Activated B cell treated with CpG ODN at 0.5 μM for 24 hours (primary cell): ENCODE data around the gene SMC1A. TPM values are rescaled to one million over a fixed set of nuclear protein-coding genes. Genes with fewer than 3 reads are reported as not detected.
"Not testable (repeated sequence)": the region's sequence is repeated elsewhere in the genome, so short reads cannot be mapped to it uniquely, and the experiment has no call there.

ENCODE experiments used
- ATAC-seq: fragments of 200-7000 bp; cut with Tn5 transposase; one replicate; pipeline ENCODE4 v1.10.0; 2021; ENCODE audit warnings: low read depth, mild to moderate bottlenecking, moderate library complexity
- CTCF ChIA-PET: fragments of 350-600 bp; sonication (Branson Sonifier 250); formaldehyde crosslinking; loops from one replicate; lab custom pipeline; 2021; ENCODE audit warnings: antibody characterized with exemption; lab: Charles Lee
- POLR2A ChIA-PET: fragments of 350-600 bp; sonication (Branson Sonifier 250); formaldehyde crosslinking; loops from one replicate; lab custom pipeline; 2021; ENCODE audit warnings: antibody characterized with exemption; lab: Charles Lee
- DNase-seq: peaks from one replicate; pipeline ENCODE4 v3.0.0; 2022
- H3K27ac Mint-ChIP-seq: one replicate; pipeline ENCODE4 v1.8.0; 2020; ENCODE audit warnings: mixed read lengths
- H3K27me3 Mint-ChIP-seq: one replicate; pipeline ENCODE4 v1.8.0; 2021; ENCODE audit warnings: mixed read lengths
- H3K36me3 Mint-ChIP-seq: one replicate; pipeline ENCODE4 v1.8.0; 2021; ENCODE audit warnings: low read depth, mixed read lengths
- H3K4me1 Mint-ChIP-seq: one replicate; pipeline ENCODE4 v1.8.0; 2021; ENCODE audit warnings: mixed read lengths
- H3K4me3 Mint-ChIP-seq: one replicate; pipeline ENCODE4 v1.8.0; 2020; ENCODE audit warnings: mild to moderate bottlenecking, mixed read lengths
- H3K9me3 Mint-ChIP-seq: one replicate; pipeline ENCODE4 v1.8.0; 2020; ENCODE audit warnings: mixed read lengths
- intact Hi-C: fragments of 100-400 bp; cut with micrococcal nuclease; formaldehyde crosslinking; loops from one replicate; pipeline ENCODE4 v1.15.1; 2024
- total RNA-seq: library from RNA; stranded (reverse); gene quantifications from 2 replicates; pipeline ENCODE4 v1.2.3, GENCODE V29; 2022
- TF ChIP-seq, protein P1 (sequence below): fragments of 200-600 bp; IDR thresholded peaks from one replicate; pipeline ENCODE4 v1.8.0; 2022; ENCODE audit warnings: antibody characterized with exemption, mild to moderate bottlenecking

The SMC1A gene
- total RNA-seq, 1 donor from 2014 or later: 75.8 TPM

DNA sequence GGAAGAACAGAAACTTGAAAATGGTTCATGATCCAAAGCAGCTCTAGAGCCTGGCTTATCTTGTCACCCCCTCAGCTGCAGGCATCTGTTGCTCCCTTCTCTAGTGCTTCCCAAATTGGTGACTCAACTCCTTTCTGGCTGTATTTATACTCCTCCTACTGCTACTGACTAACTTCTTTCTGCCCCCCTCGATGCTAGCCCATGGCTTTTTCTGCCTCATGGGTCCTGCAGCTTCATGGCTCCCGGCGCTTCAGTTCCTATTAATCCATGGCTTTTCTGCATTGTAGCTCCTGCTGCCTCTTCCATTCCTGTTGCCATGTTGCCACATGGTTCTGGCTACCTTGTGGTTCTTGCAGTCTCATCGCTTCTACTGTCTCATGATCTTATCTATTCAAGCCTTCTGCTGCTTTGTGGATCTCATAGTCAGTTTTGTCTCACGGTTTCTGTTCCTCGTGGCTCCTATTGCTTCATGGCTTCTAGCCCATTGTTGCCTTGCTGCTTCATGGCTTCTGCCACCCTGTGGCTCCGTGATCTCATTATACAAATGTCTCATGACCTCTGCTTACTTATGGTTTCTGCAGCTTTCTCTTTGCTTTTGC lies 48.1 kb downstream of the SMC1A start:
- CTCF ChIA-PET: no interaction called here
- TF ChIP-seq, protein P1, sequence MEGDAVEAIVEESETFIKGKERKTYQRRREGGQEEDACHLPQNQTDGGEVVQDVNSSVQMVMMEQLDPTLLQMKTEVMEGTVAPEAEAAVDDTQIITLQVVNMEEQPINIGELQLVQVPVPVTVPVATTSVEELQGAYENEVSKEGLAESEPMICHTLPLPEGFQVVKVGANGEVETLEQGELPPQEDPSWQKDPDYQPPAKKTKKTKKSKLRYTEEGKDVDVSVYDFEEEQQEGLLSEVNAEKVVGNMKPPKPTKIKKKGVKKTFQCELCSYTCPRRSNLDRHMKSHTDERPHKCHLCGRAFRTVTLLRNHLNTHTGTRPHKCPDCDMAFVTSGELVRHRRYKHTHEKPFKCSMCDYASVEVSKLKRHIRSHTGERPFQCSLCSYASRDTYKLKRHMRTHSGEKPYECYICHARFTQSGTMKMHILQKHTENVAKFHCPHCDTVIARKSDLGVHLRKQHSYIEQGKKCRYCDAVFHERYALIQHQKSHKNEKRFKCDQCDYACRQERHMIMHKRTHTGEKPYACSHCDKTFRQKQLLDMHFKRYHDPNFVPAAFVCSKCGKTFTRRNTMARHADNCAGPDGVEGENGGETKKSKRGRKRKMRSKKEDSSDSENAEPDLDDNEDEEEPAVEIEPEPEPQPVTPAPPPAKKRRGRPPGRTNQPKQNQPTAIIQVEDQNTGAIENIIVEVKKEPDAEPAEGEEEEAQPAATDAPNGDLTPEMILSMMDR: no peak
- H3K36me3 Mint-ChIP-seq: peaks cover 7% of the 10 kb centered on the region
- no peak overlapping the region for H3K4me3 Mint-ChIP-seq
- ATAC-seq: no peak
- no peak for DNase-seq
- no peaks in the 10 kb centered on the region for H3K27me3 Mint-ChIP-seq
- H3K4me1 Mint-ChIP-seq: no peaks in the 10 kb centered on the region
- H3K9me3 Mint-ChIP-seq: peaks cover 2% of the 10 kb centered on the region
- intact Hi-C loops: no loop called here
- H3K27ac Mint-ChIP-seq: no peak overlapping the region
- POLR2A ChIA-PET: no interaction called here

GRCh38 chrX:53373307-53373706 lies 49.1 kb downstream of the SMC1A start:
- ChIA-PET POLR2A (no interaction called here), CTCF (no interaction called here)
- H3K27me3 Mint-ChIP-seq: no peaks in the 10 kb centered on the region
- DNase-seq (no peak), ATAC-seq (no peak)
- H3K36me3 Mint-ChIP-seq: peaks cover 2% of the 10 kb centered on the region
- TF ChIP-seq, protein P1: no peak
- H3K9me3 Mint-ChIP-seq: peaks cover 2% of the 10 kb centered on the region
- H3K27ac Mint-ChIP-seq: no peak overlapping the region
- H3K4me1 Mint-ChIP-seq: no peaks in the 10 kb centered on the region
- H3K4me3 Mint-ChIP-seq: no peak overlapping the region
- intact Hi-C loops: no loop called here

DNA sequence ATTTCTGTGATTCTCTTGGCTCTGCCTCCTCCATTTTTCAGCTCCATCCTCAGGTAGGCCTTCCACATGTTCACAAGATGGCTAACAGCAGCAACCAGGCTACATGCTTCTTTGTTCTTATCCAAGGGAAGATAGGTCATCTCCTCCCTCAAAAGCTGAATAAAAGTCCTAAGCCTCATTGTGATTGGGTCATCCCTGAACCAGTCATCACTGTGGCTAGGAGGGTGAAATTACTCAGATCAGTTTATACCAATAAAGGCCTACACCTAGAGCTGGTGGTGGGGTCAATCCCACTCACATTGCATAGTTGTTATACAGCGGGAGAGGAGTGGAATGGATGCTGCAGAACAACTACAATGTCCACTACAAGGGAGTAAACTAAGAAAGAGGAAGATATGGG lies 56.0 kb downstream of the SMC1A start:
- H3K9me3 Mint-ChIP-seq, ATAC-seq, H3K4me1 Mint-ChIP-seq, DNase-seq, intact Hi-C loops, H3K27me3 Mint-ChIP-seq, H3K4me3 Mint-ChIP-seq, CTCF ChIA-PET, POLR2A ChIA-PET, H3K36me3 Mint-ChIP-seq, H3K27ac Mint-ChIP-seq: not testable (repeated sequence)

- DNase-seq (no peak), ATAC-seq (no peak)
- Mint-ChIP-seq H3K36me3 (no peaks in the 10 kb centered on the region), H3K4me3 (no peak overlapping the region), H3K4me1 (no peaks in the 10 kb centered on the region), H3K9me3 (no peaks in the 10 kb centered on the region), H3K27ac (no peak overlapping the region), H3K27me3 (no peaks in the 10 kb centered on the region)
- intact Hi-C loops: no loop called here
- POLR2A ChIA-PET: no interaction called here
- CTCF ChIA-PET: no interaction called here
- TF ChIP-seq, protein P1: no peak
These were observed 60.0 kb downstream of the SMC1A start for GRCh38 chrX:53362449-53362848.

- no peak for DNase-seq
- Mint-ChIP-seq H3K27ac (no peak overlapping the region), H3K9me3 (no peaks in the 10 kb centered on the region), H3K27me3 (no peaks in the 10 kb centered on the region), H3K4me1 (no peaks in the 10 kb centered on the region), H3K36me3 (no peaks in the 10 kb centered on the region), H3K4me3 (no peak overlapping the region)
- TF ChIP-seq, protein P1: no peak
- ATAC-seq: no peak
- ChIA-PET POLR2A (no interaction called here), CTCF (no interaction called here)
- intact Hi-C loops: no loop called here
These were observed 64.5 kb downstream of the SMC1A start for GRCh38 chrX:53357799-53358530.
